D721Med (cell line): ENCODE measurements around the gene SLC7A6OS.
A peak's percentile ranks its signal among the peaks of the same experiment; 100 is the strongest.

Source experiments
- DNase-seq: peaks from one replicate; pipeline ENCODE4 v3.0.0; 2011; ENCODE audit warnings: low spot score; ENCODE audit not compliant: insufficient read length
- FAIRE-seq: peaks from 2 replicates; lab custom pipeline; 2011; peaks lifted over from hg19 to GRCh38; lab: Jason Lieb, UNC
- TF ChIP-seq, protein P1 (sequence below): IDR thresholded peaks from 2 replicates; pipeline ENCODE4 v1.5.1; 2012; ENCODE audit warnings: mild to moderate bottlenecking, control low read depth; ENCODE audit not compliant: insufficient read depth; ENCODE audit errors: missing control alignments

Gene SLC7A6OS

GRCh38 chr16:68299571-68300453, 10.9 kb downstream of the SLC7A6OS start:
- FAIRE-seq (no peak), DNase-seq (no peak)
- TF ChIP-seq, protein P1, sequence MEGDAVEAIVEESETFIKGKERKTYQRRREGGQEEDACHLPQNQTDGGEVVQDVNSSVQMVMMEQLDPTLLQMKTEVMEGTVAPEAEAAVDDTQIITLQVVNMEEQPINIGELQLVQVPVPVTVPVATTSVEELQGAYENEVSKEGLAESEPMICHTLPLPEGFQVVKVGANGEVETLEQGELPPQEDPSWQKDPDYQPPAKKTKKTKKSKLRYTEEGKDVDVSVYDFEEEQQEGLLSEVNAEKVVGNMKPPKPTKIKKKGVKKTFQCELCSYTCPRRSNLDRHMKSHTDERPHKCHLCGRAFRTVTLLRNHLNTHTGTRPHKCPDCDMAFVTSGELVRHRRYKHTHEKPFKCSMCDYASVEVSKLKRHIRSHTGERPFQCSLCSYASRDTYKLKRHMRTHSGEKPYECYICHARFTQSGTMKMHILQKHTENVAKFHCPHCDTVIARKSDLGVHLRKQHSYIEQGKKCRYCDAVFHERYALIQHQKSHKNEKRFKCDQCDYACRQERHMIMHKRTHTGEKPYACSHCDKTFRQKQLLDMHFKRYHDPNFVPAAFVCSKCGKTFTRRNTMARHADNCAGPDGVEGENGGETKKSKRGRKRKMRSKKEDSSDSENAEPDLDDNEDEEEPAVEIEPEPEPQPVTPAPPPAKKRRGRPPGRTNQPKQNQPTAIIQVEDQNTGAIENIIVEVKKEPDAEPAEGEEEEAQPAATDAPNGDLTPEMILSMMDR, result no peak

DNA sequence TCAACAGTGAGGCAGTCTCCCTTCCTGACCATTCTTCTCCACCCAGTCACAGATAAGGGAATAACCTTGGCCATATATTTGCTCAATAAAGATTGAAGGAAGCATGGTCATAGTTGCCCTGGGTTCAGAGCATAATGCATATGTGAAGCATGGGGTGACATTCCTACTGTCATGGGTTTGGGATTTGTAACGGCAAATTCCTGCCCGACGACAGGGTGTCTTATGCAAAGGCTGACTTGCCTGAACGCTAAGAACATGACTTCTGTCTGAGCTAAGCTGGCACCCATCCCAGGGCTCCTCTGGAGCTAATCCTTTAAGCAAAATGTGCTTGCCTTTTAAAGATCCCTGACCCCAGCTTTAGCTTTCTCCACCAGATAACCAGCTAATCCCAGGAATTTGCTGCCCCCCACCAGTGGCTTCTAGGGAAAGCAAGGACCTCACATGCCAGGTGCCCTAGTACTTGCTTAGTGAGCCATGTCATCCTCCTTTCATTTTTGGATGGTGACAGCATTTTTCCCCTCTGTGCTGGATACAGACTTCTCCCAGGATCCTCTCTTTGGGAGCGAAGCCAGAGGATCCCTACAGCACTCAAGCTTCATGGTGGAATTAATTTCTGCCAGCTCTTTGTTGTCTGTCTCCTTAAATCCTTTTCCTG, 11.7 kb downstream of the SLC7A6OS start:
- TF ChIP-seq, protein P1, result peak; percentile 20
- DNase-seq, result no peak

DNA sequence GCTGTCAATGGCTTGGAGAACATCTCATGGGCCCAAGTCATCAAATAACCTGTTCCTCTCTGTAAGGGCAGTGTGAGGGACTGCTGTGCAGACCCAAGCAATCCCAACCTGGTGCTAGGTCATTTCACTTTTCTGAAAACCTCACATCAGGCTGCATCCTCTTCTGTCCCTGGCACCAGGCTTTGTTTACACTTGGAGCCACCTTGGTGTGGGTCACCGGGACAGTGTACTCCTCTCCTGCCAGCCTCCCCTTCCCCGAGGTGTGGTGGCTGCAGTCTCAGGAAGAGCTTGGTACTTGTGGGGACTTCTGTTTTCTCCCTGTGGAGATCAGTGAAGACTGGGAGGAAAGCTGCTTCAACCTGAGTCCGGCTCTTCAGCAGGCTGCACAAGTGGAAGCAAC, 12.4 kb downstream of the SLC7A6OS start:
- no peak for FAIRE-seq
- TF ChIP-seq, protein P1, result no peak
- DNase-seq, result no peak

More for the DNA sequence above, 11.7 kb downstream of the SLC7A6OS start:
- no peak for FAIRE-seq

DNA sequence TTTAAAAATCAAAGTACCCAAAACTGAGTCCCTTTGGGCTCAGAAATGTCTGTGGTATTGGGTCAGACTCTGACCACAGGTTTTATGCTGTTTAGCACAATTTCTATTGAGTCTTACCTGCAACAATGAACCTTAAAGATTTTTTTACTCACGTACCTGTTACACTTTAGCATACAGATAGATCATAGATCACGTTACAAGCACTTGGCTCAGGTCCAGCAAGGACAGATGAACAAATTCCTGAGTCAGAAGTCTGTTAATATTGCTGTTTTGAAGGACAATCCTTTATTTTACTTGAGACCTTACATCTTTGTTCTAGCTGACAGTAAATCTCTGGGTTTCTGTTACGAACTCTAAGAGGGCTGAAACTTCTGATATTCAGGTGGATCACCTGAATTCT, 12.8 kb downstream of the SLC7A6OS start:
- TF ChIP-seq, protein P1, result no peak
- DNase-seq (no peak), FAIRE-seq (no peak)

DNA sequence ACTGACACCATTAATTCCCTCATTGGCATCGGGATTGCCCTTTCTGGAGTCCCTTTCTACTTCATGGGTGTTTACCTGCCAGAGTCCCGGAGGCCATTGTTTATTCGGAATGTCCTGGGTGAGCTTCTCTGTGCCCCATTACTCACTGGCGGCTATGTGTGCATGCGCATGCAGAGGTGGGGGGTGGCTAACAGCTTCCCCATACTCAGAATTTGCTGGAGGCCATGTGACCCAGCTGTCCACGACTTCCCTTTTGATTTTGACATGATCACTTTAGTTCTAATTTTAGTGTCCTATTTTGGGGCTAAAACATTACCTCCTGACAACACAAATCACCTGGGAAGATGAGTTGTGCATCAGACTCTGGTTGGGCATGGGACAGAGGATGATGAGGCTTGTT, 14.1 kb downstream of the SLC7A6OS start:
- TF ChIP-seq, protein P1, result no peak
- no peak for FAIRE-seq

GRCh38 chr16:68296291-68296690, 14.5 kb downstream of the SLC7A6OS start:
- no peak for DNase-seq
- TF ChIP-seq, protein P1, result no peak
- FAIRE-seq, result no peak

More for the DNA sequence above, 14.1 kb downstream of the SLC7A6OS start:
- DNase-seq, result no peak

DNA sequence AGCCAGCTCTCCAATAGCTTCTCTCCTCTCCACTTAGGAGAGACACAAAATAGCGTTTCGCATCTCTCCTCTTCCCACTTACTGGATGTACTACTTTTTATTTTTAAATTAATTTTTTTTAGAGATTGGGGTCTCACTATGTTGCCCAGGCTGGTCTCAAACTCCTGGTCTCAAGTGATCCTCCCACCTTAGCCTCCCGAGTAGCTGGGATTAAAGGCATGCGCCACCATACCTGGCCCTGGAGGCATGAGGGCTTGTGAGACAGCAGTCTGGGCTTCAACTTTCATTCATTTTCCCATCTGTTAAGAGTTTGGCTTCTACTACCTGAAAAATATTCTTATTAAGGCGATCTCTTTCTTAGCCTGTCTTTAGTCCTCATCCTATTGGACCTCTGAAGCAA, 18.3 kb downstream of the SLC7A6OS start:
- TF ChIP-seq, protein P1, result no peak
- FAIRE-seq, result no peak
- no peak for DNase-seq
